HG02852 (cell line): ENCODE data around the gene DMPK.

Experiments
- ATAC-seq: cut with Tn5 transposase; IDR thresholded peaks from one replicate; pipeline ENCODE4 v1.9.1; 2021; ENCODE audit warnings: mild to moderate bottlenecking, moderate library complexity; ENCODE audit not compliant: unreplicated experiment

The DMPK gene

GRCh38 chr19:45770192-45771101 is 11.8 kb downstream of the DMPK start:
- peak; percentile 56 for ATAC-seq

DNA sequence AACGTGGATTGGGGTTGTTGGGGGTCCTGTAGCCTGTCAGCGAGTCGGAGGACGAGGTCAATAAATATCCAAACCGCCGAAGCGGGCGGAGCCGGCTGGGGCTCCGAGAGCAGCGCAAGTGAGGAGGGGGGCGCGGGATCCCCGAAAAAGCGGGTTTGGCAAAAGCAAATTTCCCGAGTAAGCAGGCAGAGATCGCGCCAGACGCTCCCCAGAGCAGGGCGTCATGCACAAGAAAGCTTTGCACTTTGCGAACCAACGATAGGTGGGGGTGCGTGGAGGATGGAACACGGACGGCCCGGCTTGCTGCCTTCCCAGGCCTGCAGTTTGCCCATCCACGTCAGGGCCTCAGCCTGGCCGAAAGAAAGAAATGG is 12.5 kb downstream of the DMPK start:
- ATAC-seq: peak; percentile 1

- ATAC-seq: peak; percentile 48
Observed at GRCh38 chr19:45768984-45769782, 13.1 kb downstream of the DMPK start, which contains the start of gene SIX5. Gene SIX5, minus strand, starts transcription at chr19:45769252. Its CDS starts 408 bp downstream, at chr19:45768844.

- ATAC-seq: no peak
Observed at GRCh38 chr19:45768655-45768983, 13.7 kb downstream of the DMPK start.

DNA sequence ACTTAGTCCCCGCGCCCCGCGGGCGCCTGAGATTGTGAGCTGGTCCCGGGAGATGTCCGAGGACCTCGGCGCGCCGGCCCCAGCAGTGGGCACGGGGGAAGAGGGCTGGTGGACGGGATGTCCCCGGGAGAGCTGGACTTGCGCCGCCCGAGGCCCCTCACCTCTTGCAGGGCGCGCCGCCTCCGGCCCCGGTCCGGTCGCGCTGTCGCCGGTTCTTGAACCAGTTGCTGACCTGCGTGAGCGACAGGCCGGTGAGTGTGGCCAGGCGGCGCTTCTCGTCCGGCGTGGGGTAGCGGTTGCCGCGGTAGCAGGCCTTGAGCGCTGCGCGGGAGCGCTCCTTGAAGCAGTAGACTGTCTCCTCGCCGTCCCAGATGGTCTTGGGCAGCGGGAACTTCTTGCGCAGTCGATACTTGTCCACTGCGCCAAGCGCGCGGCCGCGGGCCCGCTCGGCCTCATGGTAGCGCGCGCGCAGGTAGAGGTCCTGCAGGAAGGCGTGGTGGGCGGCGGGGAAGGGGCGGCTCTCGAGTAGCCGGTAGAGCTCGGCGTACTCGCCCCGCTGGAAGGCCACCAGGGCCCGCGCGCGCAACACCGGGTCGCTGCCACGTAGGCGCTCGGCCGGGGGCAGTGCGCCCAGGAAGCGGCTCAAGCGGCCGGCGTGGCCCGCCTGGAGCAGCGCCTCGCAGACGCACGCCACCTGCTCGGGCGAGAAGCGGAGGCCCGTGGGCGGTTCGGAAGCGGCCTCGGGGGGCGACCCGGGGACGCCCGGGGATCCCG is 14.2 kb downstream of the DMPK start:
- ATAC-seq: no peak

DNA sequence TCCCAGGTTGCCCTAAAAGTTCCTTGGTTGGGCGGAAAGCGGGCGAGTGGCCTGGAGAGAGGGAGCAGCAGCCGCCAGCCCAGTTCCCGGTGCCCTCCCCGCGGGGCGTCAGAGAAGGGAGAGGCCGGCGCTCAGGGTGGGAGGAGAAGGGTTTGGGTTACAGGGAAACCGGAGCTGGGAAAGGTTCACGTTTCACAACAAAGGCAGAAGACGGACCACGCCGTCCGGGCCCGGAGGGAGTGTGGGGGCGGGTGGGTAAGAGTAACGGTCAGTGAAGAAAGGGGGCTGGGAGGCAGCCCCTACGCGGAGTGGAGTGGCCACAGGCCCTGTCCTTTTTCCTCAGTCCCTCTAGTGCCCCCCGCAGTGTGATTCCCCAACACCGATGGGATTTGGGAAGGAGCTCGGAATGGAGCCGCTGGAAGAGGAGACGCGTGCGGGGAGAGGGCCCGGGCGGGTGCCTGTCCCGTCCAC is 14.8 kb downstream of the DMPK start:
- ATAC-seq: no peak

DNA sequence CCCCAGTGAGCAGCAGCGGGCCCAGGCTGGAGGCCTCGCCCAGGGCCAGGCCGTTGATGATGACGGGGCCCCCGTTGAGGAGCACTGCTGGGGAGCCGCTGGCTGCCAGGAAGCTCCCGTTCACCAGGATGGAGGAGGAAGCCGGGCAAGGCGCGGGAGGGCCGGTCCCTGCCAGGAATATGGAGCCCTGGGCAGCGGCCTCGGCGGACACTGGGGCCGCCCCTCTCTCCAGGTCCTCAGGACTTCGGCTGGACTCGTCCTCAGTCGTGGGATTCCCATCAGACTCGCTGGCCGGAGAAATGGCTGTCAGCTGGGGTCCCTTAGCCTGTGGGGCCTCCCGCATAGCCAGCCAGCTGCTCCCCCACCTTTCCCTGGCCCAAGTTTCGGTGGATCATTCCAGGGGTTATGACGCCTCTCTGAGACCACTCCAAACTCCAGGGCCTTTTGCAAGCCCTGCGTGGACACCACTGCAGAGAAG is 15.4 kb downstream of the DMPK start:
- no peak for ATAC-seq

GRCh38 chr19:45766296-45766868 is 15.9 kb downstream of the DMPK start:
- no peak for ATAC-seq

DNA sequence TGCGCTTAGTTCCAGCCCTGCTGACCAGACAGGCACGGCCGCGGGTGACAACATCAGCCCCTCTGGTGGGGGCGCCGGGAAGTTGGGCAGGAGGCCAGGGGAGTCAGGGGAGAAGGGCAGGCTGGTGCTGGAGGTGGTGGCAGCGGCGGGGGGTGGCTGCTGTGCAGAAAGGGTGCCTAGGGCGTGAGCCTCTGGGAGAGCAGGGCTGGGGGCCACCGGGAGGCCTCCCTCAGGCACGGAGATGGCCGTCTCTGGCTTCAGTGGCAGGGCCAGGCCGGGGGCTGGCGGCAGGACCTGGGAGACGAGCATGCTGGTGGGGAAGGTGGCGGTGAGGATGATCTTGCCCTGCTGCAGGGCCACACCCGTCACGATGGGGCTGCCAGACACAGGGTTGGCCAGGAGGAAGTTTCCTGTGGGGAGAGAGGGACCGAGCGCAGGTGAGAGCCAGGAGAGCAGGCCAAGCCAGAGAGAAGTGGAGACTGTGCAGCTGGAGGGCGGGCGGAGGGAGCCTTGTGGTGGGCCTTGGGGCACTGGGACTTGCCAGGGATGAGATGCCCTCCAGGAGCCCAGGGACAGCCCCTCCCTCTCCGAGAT is 16.5 kb downstream of the DMPK start:
- no peak for ATAC-seq

DNA sequence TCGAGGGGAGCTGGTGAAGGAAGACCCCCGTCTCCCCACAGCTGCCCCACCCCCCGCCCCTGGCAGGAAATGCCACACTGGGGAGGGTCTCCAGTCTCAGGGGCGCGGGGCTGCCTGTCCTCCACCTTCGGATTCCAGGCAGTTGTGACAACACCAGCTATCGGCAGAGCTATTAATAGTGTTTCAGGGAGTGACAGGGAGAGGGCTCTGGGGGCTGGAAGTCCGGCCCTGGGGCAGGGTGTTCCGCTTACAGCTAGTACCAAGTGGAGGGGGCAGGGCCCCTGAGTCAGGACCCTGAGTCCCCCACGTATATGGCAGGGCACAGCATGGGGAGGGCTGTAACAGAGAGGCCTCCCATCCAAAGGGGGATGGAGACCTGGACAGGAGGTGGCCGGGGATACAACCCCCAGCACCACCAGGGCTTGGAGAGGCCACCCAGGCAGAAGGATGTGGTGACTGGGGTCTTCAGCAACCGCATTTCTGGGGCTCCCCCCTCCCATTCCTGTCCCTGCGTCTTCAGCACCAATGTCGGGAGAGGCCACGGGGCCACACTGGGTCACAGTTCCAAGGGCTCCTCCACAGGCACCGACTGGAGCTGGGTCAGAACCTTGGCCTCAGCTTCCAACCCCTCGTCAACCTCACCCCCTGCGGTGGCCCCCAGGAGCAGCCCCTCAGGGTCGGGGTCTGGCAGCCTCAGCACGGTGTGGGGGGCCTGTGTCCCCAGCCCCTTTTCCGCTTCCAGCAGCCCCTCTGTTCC is 17.2 kb downstream of the DMPK start:
- no peak for ATAC-seq

- ATAC-seq: no peak
Observed at GRCh38 chr19:45764475-45764874, 17.8 kb downstream of the DMPK start.

DNA sequence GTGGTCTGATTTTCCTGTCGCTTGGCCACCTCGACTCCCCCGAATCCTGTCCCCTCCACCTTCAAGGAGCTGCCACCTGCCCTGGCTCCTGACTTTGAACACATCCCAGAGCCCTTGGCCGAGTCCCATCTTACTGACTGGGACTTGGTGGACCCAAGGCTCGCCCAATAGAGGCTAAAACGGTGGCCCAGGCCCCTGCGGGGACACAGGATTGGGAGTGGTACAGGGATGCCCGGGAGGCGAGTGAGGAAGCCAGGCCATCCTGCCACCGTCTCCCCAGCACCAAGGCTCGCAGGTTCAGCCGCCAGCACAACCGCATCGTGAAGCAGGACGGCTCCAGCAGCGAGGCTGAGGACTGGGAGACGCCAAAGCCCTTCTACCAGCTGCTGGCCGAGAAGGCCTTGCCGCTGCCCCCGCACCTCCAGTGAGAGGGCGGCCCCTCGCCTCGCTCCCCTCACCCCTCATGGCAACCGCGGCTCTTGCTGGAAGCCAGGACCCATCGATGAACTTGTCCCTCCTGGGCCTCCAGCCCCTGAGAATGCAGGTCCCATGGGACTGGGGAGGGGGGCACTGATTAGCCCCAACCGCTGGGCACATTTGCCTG is 18.5 kb downstream of the DMPK start:
- ATAC-seq: no peak

GRCh38 chr19:45762870-45763631 is 19.2 kb downstream of the DMPK start:
- no peak for ATAC-seq

DNA sequence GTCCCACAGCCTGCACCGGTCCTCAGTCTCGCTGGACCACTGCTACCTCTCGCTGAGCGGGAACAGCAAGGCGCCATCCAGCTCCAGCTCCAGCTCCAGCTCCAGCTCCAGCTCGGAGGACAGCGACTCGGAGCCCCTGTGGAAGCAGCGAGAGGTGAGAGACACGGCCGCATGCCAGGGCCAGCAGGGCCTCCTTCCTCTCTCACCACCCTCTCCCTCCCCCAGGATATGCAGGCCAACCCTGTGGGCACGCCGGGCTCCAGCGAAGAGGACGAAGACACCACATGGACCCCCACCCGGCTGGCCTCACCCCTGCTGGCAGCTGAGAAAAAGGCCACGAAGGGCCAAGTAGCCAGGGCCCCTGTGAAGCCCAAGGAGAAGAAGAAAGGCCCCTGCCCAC is 20.6 kb downstream of the DMPK start:
- no peak for ATAC-seq

DNA sequence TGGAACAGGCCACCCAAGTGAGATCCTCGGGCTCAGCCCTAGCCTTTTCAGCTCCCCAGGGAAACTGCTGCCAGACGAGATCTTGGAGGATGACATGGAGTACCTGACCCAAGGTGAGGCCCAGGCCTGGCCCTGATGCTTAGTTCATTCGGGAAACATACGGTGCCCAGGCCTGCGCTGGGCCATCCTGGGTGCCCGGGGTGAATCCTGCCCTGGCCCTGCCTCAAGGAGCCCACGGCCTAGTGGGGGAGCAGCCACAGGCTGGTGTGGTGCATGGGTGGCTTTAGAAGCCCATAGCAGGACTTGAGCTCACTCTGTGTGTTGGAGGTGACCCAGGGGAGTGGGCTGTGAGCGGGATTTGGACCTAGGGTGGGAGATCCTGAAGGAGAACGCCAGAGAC is 23.4 kb downstream of the DMPK start:
- no peak for ATAC-seq

DNA sequence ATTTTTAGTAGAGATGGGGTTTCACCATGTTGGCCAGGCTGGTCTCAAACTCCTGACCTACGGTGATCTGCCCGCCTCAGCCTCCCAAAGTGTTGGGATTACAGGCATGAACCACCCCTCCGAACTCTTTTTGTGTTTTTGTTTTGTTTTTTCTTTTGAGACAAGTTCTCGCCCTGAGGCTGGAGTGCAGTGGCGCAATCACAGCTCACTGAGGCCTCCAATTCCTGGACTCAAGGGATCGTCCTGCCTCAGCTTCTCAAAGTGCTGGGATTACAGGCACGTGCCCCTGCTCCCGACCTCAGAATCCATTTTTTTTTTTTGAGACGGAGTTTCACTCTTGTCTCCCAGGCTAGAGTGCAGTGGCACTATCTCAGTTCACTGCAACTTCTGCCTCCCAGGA is 24.6 kb downstream of the DMPK start:
- no peak for ATAC-seq

- no peak for ATAC-seq
Observed at GRCh38 chr19:45754323-45754722, 28.0 kb downstream of the DMPK start.

DNA sequence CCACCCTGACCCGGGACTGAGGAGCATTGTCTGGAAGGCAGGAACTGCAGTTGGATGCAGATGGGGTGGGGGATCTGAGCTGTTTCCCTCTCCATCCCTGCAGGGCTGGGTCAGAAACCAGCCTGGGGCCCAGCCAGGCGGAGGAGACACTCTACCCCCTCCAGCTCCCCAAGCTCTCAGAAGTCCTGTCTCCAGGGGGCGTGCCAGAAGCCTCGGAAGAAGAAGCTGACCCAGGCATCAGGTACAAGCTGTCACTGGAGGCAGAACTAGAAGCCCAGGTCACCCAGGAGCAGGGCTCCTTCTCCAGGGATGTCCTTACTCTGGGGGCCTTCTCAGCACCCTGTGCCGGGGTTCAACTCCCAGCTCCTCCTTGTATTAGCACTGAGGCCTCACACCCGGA is 28.7 kb downstream of the DMPK start:
- no peak for ATAC-seq
